CD14-positive monocyte (primary cell): Measurements from ENCODE around the gene NIN. TPM values are rescaled to one million over a fixed set of nuclear protein-coding genes. Genes with fewer than 3 reads are reported as not detected.

Source experiments
- DNase-seq, 3 donors: peaks; one replicate each; pipeline ENCODE4 v3.0.0-alpha.2; 2011 to 2022
- H2AFZ ChIP-seq: 2 replicates; pipeline ENCODE4 v1.6.0; 2012; ENCODE audit warnings: mild to moderate bottlenecking, low read depth, low read length, inconsistent platforms; ENCODE audit not compliant: insufficient read depth, poor library complexity, severe bottlenecking
- H3K27ac ChIP-seq, 2 donors: 1 replicate in 1 of 2; 2 replicates in 1 of 2; pipeline ENCODE4 v1.5.1; 2012 to 2013; ENCODE audit warnings: low read length in 2 of 2, control low read depth in 1 of 2, inconsistent platforms in 1 of 2, low read depth in 1 of 2, mild to moderate bottlenecking in 1 of 2
- H3K27me3 ChIP-seq, 2 donors: one replicate each; pipeline versions ENCODE4 v1.6.0 to v1.6.1; 2011 to 2013; ENCODE audit warnings: low read length in 2 of 2; ENCODE audit not compliant: control insufficient read depth in 2 of 2, insufficient read depth in 2 of 2
- H3K36me3 ChIP-seq, 2 donors: replicated peaks in 1 of 2; 1 replicate in 1 of 2; 2 replicates in 1 of 2; pipeline versions ENCODE4 v1.5.1 to v1.6.1; 2012 to 2013; ENCODE audit warnings: low read length in 2 of 2, control low read depth in 1 of 2, inconsistent platforms in 1 of 2, mild to moderate bottlenecking in 1 of 2; ENCODE audit not compliant: insufficient read depth in 2 of 2, control insufficient read depth in 1 of 2
- H3K4me1 ChIP-seq, 2 donors: 1 replicate in 1 of 2; 2 replicates in 1 of 2; pipeline versions ENCODE4 v1.5.1 to v1.6.1; 2012 to 2013; ENCODE audit warnings: low read length in 2 of 2, control low read depth in 1 of 2, inconsistent platforms in 1 of 2, mild to moderate bottlenecking in 1 of 2, moderate library complexity in 1 of 2; ENCODE audit not compliant: insufficient read depth in 2 of 2, control insufficient read depth in 1 of 2
- H3K4me2 ChIP-seq: replicated peaks from 2 replicates; pipeline ENCODE3; 2012; ENCODE audit warnings: low read length, moderate library complexity, mild to moderate bottlenecking; ENCODE audit not compliant: poor library complexity, severe bottlenecking; ENCODE audit errors: extremely low read depth
- H3K4me3 ChIP-seq, 3 experiments: fragments of 200-600 bp in 1 of 3; sonication (generic) in 1 of 3; replicated peaks in 1 of 3; 1 replicate in 2 of 3; 2 replicates in 1 of 3; pipeline ENCODE4 v1.5.1; 2011 to 2013; ENCODE audit warnings: low read length in 3 of 3, mild to moderate bottlenecking in 3 of 3, control low read depth in 2 of 3, low read depth in 2 of 3, inconsistent platforms in 1 of 3, moderate library complexity in 1 of 3
- H3K79me2 ChIP-seq: 2 replicates; pipeline ENCODE4 v1.6.0; 2012; ENCODE audit warnings: mild to moderate bottlenecking, control low read depth, inconsistent platforms, low read length, moderate library complexity; ENCODE audit not compliant: insufficient read depth
- H3K9ac ChIP-seq: 2 replicates; pipeline ENCODE4 v1.6.0; 2017; ENCODE audit warnings: low read length, mild to moderate bottlenecking; ENCODE audit not compliant: insufficient read depth, poor library complexity, severe bottlenecking
- H3K9me3 ChIP-seq, 2 donors: replicated peaks in 1 of 2; 1 replicate in 1 of 2; 2 replicates in 1 of 2; pipeline versions ENCODE4 v1.5.1 to v1.6.1; 2012 to 2013; ENCODE audit warnings: low read length in 2 of 2, control low read depth in 1 of 2; ENCODE audit not compliant: control insufficient read depth in 1 of 2, insufficient read depth in 1 of 2
- H4K20me1 ChIP-seq: 2 replicates; pipeline ENCODE4 v1.6.0; 2012; ENCODE audit warnings: mild to moderate bottlenecking, low read length, control low read depth, moderate library complexity; ENCODE audit not compliant: insufficient read depth
- H3K27ac Mint-ChIP-seq, 7 donors: one replicate each; pipeline ENCODE4 v1.8.0; 2020; ENCODE audit warnings: mild to moderate bottlenecking in 7 of 7, mixed read lengths in 7 of 7, moderate library complexity in 6 of 7, inconsistent platforms in 2 of 7
- H3K27me3 Mint-ChIP-seq, 3 donors: one replicate each; pipeline ENCODE4 v1.8.0; 2021 to 2022; ENCODE audit warnings: low read depth in 3 of 3, mild to moderate bottlenecking in 3 of 3, mixed read lengths in 3 of 3, moderate library complexity in 3 of 3, inconsistent platforms in 1 of 3
- H3K36me3 Mint-ChIP-seq, 2 donors: one replicate each; pipeline ENCODE4 v1.8.0; 2020; ENCODE audit warnings: mixed read lengths in 2 of 2, inconsistent platforms in 1 of 2, mild to moderate bottlenecking in 1 of 2
- H3K4me1 Mint-ChIP-seq: one replicate; pipeline ENCODE4 v1.8.0; 2020; ENCODE audit warnings: mild to moderate bottlenecking, mixed read lengths
- H3K4me3 Mint-ChIP-seq, 2 donors: one replicate each; pipeline ENCODE4 v1.8.0; 2020; ENCODE audit warnings: mild to moderate bottlenecking in 2 of 2, mixed read lengths in 2 of 2, moderate library complexity in 1 of 2
- H3K9me3 Mint-ChIP-seq, 7 donors: one replicate each; pipeline ENCODE4 v1.8.0; 2020 to 2022; ENCODE audit warnings: mixed read lengths in 7 of 7, mild to moderate bottlenecking in 6 of 7, moderate library complexity in 6 of 7, inconsistent platforms in 2 of 7
- whole genome bisulfite sequencing: methylation state at CpG from one replicate; pipeline ENCODE4 v1.1.5; 2013; ENCODE audit warnings: missing lambda C conversion rate; ENCODE audit not compliant: insufficient coverage; 5-methylcytosine and 5-hydroxymethylcytosine counted together
- intact Hi-C, 2 donors: fragments of 100-400 bp; cut with micrococcal nuclease; formaldehyde crosslinking; loops; one replicate each; pipeline versions ENCODE4 v1.15.0 to v1.15.1; 2023
- polyA plus RNA-seq, 3 donors: library from polyadenylated mRNA; depleted of rRNA in 1 of 3; unstranded in 2 of 3; stranded (reverse) in 1 of 3; fragments of 300-500 nt in 2 of 3; fragments of >200 nt in 1 of 3; fragmentation: Illumina TruSeq in 2 of 3; gene quantifications; 1 replicate in 2 of 3; 2 replicates in 1 of 3; pipeline ENCODE4 v1.2.3, GENCODE V29; 2012 to 2021
- TF ChIP-seq, protein P1 (sequence below): fragments of 200-600 bp; IDR thresholded peaks from one replicate; pipeline ENCODE4 v1.8.0; 2022; ENCODE audit warnings: antibody characterized with exemption, mild to moderate bottlenecking

Gene NIN
- polyA plus RNA-seq, 3 donors, result 15.3 to 29.1 (median 26.5) TPM

DNA sequence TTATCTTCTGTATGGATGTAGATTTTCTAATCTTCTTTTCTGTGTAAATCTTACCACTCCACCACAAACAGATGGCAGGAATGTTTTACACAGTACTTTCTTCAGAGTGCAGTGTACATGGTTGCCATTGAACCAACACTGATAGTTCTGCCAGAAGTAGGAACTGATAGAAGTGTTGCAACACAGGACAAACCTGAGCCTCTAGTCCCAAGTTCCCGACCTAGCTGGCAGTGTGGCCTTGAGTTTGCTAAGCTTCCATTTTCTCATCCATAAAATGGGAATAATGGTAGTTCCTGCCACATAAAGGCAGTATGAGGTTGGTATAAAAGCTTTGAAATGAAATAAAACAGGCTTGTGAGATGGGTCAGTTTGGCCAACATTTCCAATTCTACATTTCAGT is 112.0 kb downstream of the NIN start:
- H3K79me2 ChIP-seq, result no peaks in the 10 kb centered on the region
- no peaks in the 10 kb centered on the region for H3K27me3 ChIP-seq
- no peak for DNase-seq
- no peak overlapping the region for H3K9ac ChIP-seq
- WGBS, result no CpG with 5 or more reads among the region's 1 CpG
- H3K4me2 ChIP-seq, result no peak overlapping the region
- Mint-ChIP-seq H3K4me1 (no peaks in the 10 kb centered on the region), H3K4me3 (no peak overlapping the region), H3K27ac (no peak overlapping the region), H3K9me3 (no peaks in the 10 kb centered on the region), H3K27me3 (peaks cover 0 to 2% (median 0%) of the 10 kb centered on the region in 3 donors), H3K36me3 (peaks cover 32 to 33% of the 10 kb centered on the region in 2 donors)
- TF ChIP-seq, protein P1, sequence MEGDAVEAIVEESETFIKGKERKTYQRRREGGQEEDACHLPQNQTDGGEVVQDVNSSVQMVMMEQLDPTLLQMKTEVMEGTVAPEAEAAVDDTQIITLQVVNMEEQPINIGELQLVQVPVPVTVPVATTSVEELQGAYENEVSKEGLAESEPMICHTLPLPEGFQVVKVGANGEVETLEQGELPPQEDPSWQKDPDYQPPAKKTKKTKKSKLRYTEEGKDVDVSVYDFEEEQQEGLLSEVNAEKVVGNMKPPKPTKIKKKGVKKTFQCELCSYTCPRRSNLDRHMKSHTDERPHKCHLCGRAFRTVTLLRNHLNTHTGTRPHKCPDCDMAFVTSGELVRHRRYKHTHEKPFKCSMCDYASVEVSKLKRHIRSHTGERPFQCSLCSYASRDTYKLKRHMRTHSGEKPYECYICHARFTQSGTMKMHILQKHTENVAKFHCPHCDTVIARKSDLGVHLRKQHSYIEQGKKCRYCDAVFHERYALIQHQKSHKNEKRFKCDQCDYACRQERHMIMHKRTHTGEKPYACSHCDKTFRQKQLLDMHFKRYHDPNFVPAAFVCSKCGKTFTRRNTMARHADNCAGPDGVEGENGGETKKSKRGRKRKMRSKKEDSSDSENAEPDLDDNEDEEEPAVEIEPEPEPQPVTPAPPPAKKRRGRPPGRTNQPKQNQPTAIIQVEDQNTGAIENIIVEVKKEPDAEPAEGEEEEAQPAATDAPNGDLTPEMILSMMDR, result no peak
- no peak overlapping the region for H3K27ac ChIP-seq
- H4K20me1 ChIP-seq, result no peaks in the 10 kb centered on the region
- intact Hi-C loops, result no loop called here
- no peak overlapping the region for H3K4me3 ChIP-seq
- H3K9me3 ChIP-seq, result no peaks in the 10 kb centered on the region
- no peak overlapping the region for H2AFZ ChIP-seq
- H3K36me3 ChIP-seq, result peaks cover 37 to 52% of the 10 kb centered on the region in 2 donors
- no peaks in the 10 kb centered on the region for H3K4me1 ChIP-seq

DNA sequence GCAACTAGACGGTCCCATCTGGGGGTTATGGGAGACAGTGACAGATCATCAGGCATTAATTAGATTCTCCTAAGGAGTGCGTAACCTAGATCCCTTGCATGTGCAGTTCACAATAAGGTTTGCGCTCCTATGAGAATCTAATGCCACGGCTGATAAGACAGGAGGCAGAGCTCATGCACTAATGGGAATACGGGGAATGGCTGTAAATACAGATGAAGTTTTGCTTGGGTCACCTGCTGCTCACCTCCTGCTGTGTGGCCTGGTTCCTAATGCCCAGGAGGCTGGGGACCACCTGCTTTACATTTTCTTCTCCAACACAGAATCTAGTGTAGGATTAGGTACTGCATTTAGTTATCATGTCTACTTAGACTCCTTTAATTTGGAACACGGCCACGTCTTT is 113.2 kb downstream of the NIN start:
- Mint-ChIP-seq H3K9me3 (no peaks in the 10 kb centered on the region), H3K4me3 (no peak overlapping the region), H3K36me3 (peaks cover 25% of the 10 kb centered on the region in 2 donors), H3K27me3 (peaks cover 0 to 2% (median 0%) of the 10 kb centered on the region in 3 donors), H3K27ac (no peak overlapping the region), H3K4me1 (no peaks in the 10 kb centered on the region)
- Histone ChIP-seq H2AFZ (no peak overlapping the region), H3K4me3 (no peak overlapping the region), H3K27me3 (no peaks in the 10 kb centered on the region), H3K27ac (no peak overlapping the region), H3K4me2 (no peak overlapping the region), H3K4me1 (no peaks in the 10 kb centered on the region), H3K79me2 (no peaks in the 10 kb centered on the region), H4K20me1 (no peaks in the 10 kb centered on the region), H3K36me3 (peaks cover 26 to 41% of the 10 kb centered on the region in 2 donors), H3K9ac (no peak overlapping the region), H3K9me3 (no peaks in the 10 kb centered on the region)
- TF ChIP-seq, protein P1, result no peak
- DNase-seq, result no peak
- no CpG with 5 or more reads among the region's 7 CpGs for WGBS
- intact Hi-C loops, result no loop called here
